Hepatocyte (in vitro differentiated cells): ENCODE results near the gene AOAH. TPM values are rescaled to one million over a fixed set of nuclear protein-coding genes. Genes with fewer than 3 reads are reported as not detected.

ENCODE experiments used
- DNase-seq: peaks from one replicate; pipeline ENCODE4 v3.0.0-alpha.2; 2016; ENCODE audit warnings: low spot score
- H2AFZ ChIP-seq: fragments of 200-600 bp; sonication (generic); 2 replicates; pipeline ENCODE4 v1.6.0; 2016; ENCODE audit warnings: antibody characterized with exemption, mild to moderate bottlenecking
- H3K27ac ChIP-seq: fragments of 200-600 bp; sonication (generic); 2 replicates; pipeline ENCODE4 v1.5.1; 2016; ENCODE audit warnings: mild to moderate bottlenecking
- H3K27me3 ChIP-seq: fragments of 200-600 bp; sonication (generic); 2 replicates; pipeline ENCODE4 v1.6.1; 2016
- H3K36me3 ChIP-seq: fragments of 200-600 bp; sonication (generic); replicated peaks from 2 replicates; pipeline ENCODE4 v1.5.1; 2016; ENCODE audit warnings: low read depth; ENCODE audit not compliant: insufficient read depth
- H3K4me1 ChIP-seq: fragments of 200-600 bp; sonication (generic); 2 replicates; pipeline ENCODE4 v1.5.1; 2016; ENCODE audit warnings: mild to moderate bottlenecking, moderate library complexity; ENCODE audit not compliant: insufficient read depth
- H3K4me2 ChIP-seq: fragments of 200-600 bp; sonication (generic); 2 replicates; pipeline ENCODE4 v1.6.0; 2016
- H3K4me3 ChIP-seq: fragments of 200-600 bp; sonication (generic); 2 replicates; pipeline ENCODE4 v1.5.1; 2016; ENCODE audit warnings: mild to moderate bottlenecking
- H3K79me2 ChIP-seq: fragments of 200-600 bp; sonication (generic); 2 replicates; pipeline ENCODE4 v1.6.0; 2017; ENCODE audit warnings: mild to moderate bottlenecking
- H3K9me2 ChIP-seq: fragments of 200-600 bp; sonication (generic); replicated peaks from 2 replicates; pipeline ENCODE4 v1.6.0; 2017; ENCODE audit warnings: mild to moderate bottlenecking; ENCODE audit not compliant: insufficient read depth
- H3K9me3 ChIP-seq: fragments of 200-600 bp; sonication (generic); 2 replicates; pipeline ENCODE4 v1.5.1; 2016; ENCODE audit warnings: low read depth, mild to moderate bottlenecking
- H4K20me1 ChIP-seq: fragments of 200-600 bp; sonication (generic); 2 replicates; pipeline ENCODE4 v1.6.0; 2016; ENCODE audit warnings: mild to moderate bottlenecking; ENCODE audit not compliant: insufficient read depth, poor library complexity, severe bottlenecking
- CTCF ChIP-seq: fragments of 200-600 bp; sonication (generic); IDR thresholded peaks from 2 replicates; pipeline ENCODE4 v1.5.1; 2016; ENCODE audit warnings: antibody characterized with exemption, mild to moderate bottlenecking; ENCODE audit not compliant: poor library complexity
- EZH2 ChIP-seq: fragments of 200-600 bp; sonication (generic); IDR thresholded peaks from 2 replicates; pipeline ENCODE4 v1.6.1; 2016; ENCODE audit warnings: antibody characterized with exemption, mild to moderate bottlenecking, borderline replicate concordance
- EZH2phosphoT487 ChIP-seq: fragments of 200-600 bp; sonication (generic); IDR thresholded peaks from one replicate; pipeline ENCODE4 v1.6.1; 2018; ENCODE audit warnings: antibody characterized with exemption, mild to moderate bottlenecking, low read depth, moderate library complexity; ENCODE audit not compliant: unreplicated experiment, severe bottlenecking
- WGBS: methylation state at CpG from one replicate; pipeline ENCODE4 v1.1.6; 2016; ENCODE audit warnings: low lambda C conversion rate; ENCODE audit errors: missing lambda C conversion rate; 5-methylcytosine and 5-hydroxymethylcytosine counted together
- polyA plus RNA-seq: library from polyadenylated mRNA; unstranded; fragments of >200 nt; fragmentation: Nextera tagmentation; extraction: Ambion mirVana; gene quantifications from 2 replicates; pipeline ENCODE4 v1.2.1, GENCODE V29; 2016
- total RNA-seq: library from RNA; depleted of rRNA; stranded (reverse); fragments of >200 nt; gene quantifications from 2 replicates; pipeline ENCODE4 v1.2.3, GENCODE V29; 2014

AOAH gene
- total and polyA plus RNA-seq, 2 experiments from 2014 or later, result 2.4 to 3.9 TPM

GRCh38 chr7:36684954-36685353 is 39.3 kb downstream of the AOAH start:
- no peaks in the 10 kb centered on the region for H3K9me2 ChIP-seq
- H3K27ac ChIP-seq, result peak overlapping the region; percentile 64
- H3K36me3 ChIP-seq, result no peaks in the 10 kb centered on the region
- no peaks in the 10 kb centered on the region for H3K27me3 ChIP-seq
- no peaks in the 10 kb centered on the region for H4K20me1 ChIP-seq
- DNase-seq, result no peak
- TF ChIP-seq EZH2, result no peak
- H3K4me3 ChIP-seq, result no peak overlapping the region
- no peaks in the 10 kb centered on the region for H3K79me2 ChIP-seq
- no peaks in the 10 kb centered on the region for H3K9me3 ChIP-seq
- no peak overlapping the region for H3K4me2 ChIP-seq
- peaks cover 6% of the 10 kb centered on the region for H3K4me1 ChIP-seq
- no peak overlapping the region for H2AFZ ChIP-seq
- WGBS, result 76% methylated on average over 3 of the region's 3 CpGs

GRCh38 chr7:36683695-36684357 is 40.5 kb downstream of the AOAH start:
- WGBS, result 75% methylated on average over 4 of the region's 4 CpGs
- Histone ChIP-seq H2AFZ (no peak overlapping the region), H3K36me3 (no peaks in the 10 kb centered on the region), H3K9me2 (no peaks in the 10 kb centered on the region), H3K79me2 (no peaks in the 10 kb centered on the region), H3K27me3 (no peaks in the 10 kb centered on the region), H3K9me3 (no peaks in the 10 kb centered on the region), H3K4me1 (peaks cover 6% of the 10 kb centered on the region), H3K4me2 (no peak overlapping the region), H3K27ac (peak overlapping the region; percentile 66), H3K4me3 (no peak overlapping the region), H4K20me1 (no peaks in the 10 kb centered on the region)
- DNase-seq, result peak; percentile 27
- TF ChIP-seq EZH2 (no peak), CTCF (no peak), EZH2phosphoT487 (no peak)

- Histone ChIP-seq H3K4me3 (no peak overlapping the region), H3K36me3 (no peaks in the 10 kb centered on the region), H3K9me2 (no peaks in the 10 kb centered on the region), H4K20me1 (no peaks in the 10 kb centered on the region), H3K9me3 (no peaks in the 10 kb centered on the region), H3K27ac (peak overlapping the region; percentile 66), H2AFZ (no peak overlapping the region), H3K4me2 (no peak overlapping the region), H3K79me2 (no peaks in the 10 kb centered on the region), H3K27me3 (no peaks in the 10 kb centered on the region), H3K4me1 (peaks cover 6% of the 10 kb centered on the region)
- TF ChIP-seq EZH2phosphoT487 (no peak), EZH2 (no peak), CTCF (no peak)
- WGBS, result 38% methylated on average over 1 of the region's 1 CpG
- no peak for DNase-seq
These were observed 41.2 kb downstream of the AOAH start for GRCh38 chr7:36683111-36683510.

- Histone ChIP-seq H3K9me3 (no peaks in the 10 kb centered on the region), H3K27ac (no peak overlapping the region), H3K79me2 (no peaks in the 10 kb centered on the region), H3K4me3 (no peak overlapping the region), H2AFZ (no peak overlapping the region), H4K20me1 (no peaks in the 10 kb centered on the region), H3K4me1 (peaks cover 6% of the 10 kb centered on the region), H3K27me3 (no peaks in the 10 kb centered on the region), H3K9me2 (no peaks in the 10 kb centered on the region), H3K36me3 (no peaks in the 10 kb centered on the region), H3K4me2 (no peak overlapping the region)
- DNase-seq, result no peak
- TF ChIP-seq EZH2 (no peak), EZH2phosphoT487 (no peak), CTCF (no peak)
- 90% methylated on average over 2 of the region's 2 CpGs for WGBS
These were observed 42.2 kb downstream of the AOAH start for GRCh38 chr7:36682102-36682501.
